Sigmoid colon (tissue), 4 donors: Measurements from ENCODE around the gene PDXDC1.
"Not testable (repeated sequence)": the region's sequence is repeated elsewhere in the genome, so short reads cannot be mapped to it uniquely, and the experiment has no call there.

Source experiments
- POLR2A ChIP-seq, 2 donors: fragments of 450-650 bp; IDR thresholded peaks; one replicate each; pipeline ENCODE4 v1.6.1; 2016; ENCODE audit warnings: antibody characterized with exemption in 2 of 2, mild to moderate bottlenecking in 2 of 2, moderate library complexity in 2 of 2
- POLR2AphosphoS5 ChIP-seq, 4 donors: sonication (generic); formaldehyde crosslinking; IDR thresholded peaks; one replicate each; pipeline ENCODE4 v1.6.1; 2017; ENCODE audit warnings: antibody characterized with exemption in 4 of 4
- TF ChIP-seq, protein P1 (sequence below), 4 experiments: fragments of 450-650 bp in 3 of 4; fragments of 200-600 bp in 1 of 4; IDR thresholded peaks; one replicate each; pipeline ENCODE4 v1.5.1; 2016 to 2019; ENCODE audit warnings: antibody characterized with exemption in 4 of 4, mild to moderate bottlenecking in 3 of 4, moderate library complexity in 2 of 4

DNA sequence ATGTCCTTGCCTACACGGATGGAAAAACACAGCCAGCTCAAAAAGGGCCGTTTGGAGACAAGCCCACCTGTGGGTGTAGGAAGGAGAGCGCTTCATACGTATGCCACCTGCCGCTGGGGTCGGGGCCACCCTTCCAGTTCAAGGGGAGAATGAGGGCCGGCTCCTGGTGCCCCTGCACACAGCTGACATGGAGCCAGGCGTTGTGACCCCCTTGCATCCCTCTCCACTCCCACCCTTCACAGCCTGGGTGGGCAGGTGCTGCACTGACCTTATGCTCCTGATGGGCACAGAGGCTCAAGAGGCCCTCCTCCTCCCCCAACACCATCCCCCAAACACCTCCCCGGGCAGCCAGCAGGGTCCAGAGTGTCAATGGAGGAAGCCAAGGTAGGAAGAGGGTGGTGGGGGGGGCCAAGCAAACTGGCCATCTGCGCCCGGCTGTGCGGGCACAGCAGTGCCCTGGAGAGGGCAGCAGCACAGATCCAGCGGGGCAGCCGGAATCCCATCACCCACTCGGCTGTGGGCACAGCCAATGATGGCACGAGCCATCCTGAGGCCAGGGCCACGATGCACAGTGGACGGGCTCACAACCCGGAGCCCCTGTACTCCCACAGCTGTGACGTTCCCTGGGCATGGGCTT, 170.1 kb downstream of the PDXDC1 start:
- TF ChIP-seq, protein P1, sequence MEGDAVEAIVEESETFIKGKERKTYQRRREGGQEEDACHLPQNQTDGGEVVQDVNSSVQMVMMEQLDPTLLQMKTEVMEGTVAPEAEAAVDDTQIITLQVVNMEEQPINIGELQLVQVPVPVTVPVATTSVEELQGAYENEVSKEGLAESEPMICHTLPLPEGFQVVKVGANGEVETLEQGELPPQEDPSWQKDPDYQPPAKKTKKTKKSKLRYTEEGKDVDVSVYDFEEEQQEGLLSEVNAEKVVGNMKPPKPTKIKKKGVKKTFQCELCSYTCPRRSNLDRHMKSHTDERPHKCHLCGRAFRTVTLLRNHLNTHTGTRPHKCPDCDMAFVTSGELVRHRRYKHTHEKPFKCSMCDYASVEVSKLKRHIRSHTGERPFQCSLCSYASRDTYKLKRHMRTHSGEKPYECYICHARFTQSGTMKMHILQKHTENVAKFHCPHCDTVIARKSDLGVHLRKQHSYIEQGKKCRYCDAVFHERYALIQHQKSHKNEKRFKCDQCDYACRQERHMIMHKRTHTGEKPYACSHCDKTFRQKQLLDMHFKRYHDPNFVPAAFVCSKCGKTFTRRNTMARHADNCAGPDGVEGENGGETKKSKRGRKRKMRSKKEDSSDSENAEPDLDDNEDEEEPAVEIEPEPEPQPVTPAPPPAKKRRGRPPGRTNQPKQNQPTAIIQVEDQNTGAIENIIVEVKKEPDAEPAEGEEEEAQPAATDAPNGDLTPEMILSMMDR (IDR thresholded peaks at IDR 0.05), result peak in 1 of 4 experiments; percentile 11
- TF ChIP-seq POLR2A, POLR2AphosphoS5 (IDR thresholded peaks at IDR 0.05): not testable (repeated sequence)
